A549 (cell line): ENCODE measurements around the gene BANF2. TPM values are rescaled to one million over a fixed set of nuclear protein-coding genes. Genes with fewer than 3 reads are reported as not detected.
"Not testable (repeated sequence)": the region's sequence is repeated elsewhere in the genome, so short reads cannot be mapped to it uniquely, and the experiment has no call there.

ENCODE experiments used
- ATAC-seq, 2 experiments: fragments of 200-7000 bp in 1 of 2; fragments of >200 bp in 1 of 2; cut with Nextera tagmentation in 1 of 2; cut with Tn5 transposase in 1 of 2; 3 replicates each; pipeline versions ENCODE4 v1.8.0 to v1.9.1; 2018 to 2020; ENCODE audit warnings: mild to moderate bottlenecking in 1 of 2, moderate library complexity in 1 of 2
- CTCF ChIA-PET: fragments of 300-600 bp; sonication (Branson Sonifier 250); formaldehyde crosslinking; extraction: SDS; loops from one replicate; lab custom pipeline; 2021; ENCODE audit warnings: antibody characterized with exemption, inconsistent platforms; lab: Yijun Ruan, JAX
- POLR2A ChIA-PET: fragments of 350-600 bp; formaldehyde crosslinking; extraction: SDS; loops from one replicate; lab custom pipeline; 2021; ENCODE audit warnings: antibody characterized with exemption, inconsistent platforms; lab: Yijun Ruan, JAX
- DNase-seq, 2 experiments: peaks; one replicate each; pipeline versions ENCODE4 v3.0.0 to v3.0.0-alpha.2; 2011 to 2016; ENCODE audit warnings: low read depth in 1 of 2, low spot score in 1 of 2
- FAIRE-seq: peaks from 2 replicates; lab custom pipeline; 2011; peaks lifted over from hg19 to GRCh38; lab: Jason Lieb, UNC
- H3K27ac ChIP-seq, 2 experiments: fragments of >200 bp; sonication (Bioruptor Twin); formaldehyde crosslinking; 3 replicates each; pipeline ENCODE4 v1.5.1; 2016 to 2017
- H3K4me1 ChIP-seq: fragments of >200 bp; sonication (Bioruptor Twin); formaldehyde crosslinking; 3 replicates; pipeline ENCODE4 v1.6.1; 2016
- H3K4me2 ChIP-seq: fragments of >200 bp; sonication (Bioruptor Twin); formaldehyde crosslinking; 3 replicates; pipeline ENCODE4 v1.6.1; 2016
- H3K4me3 ChIP-seq: fragments of >200 bp; sonication (Bioruptor Twin); formaldehyde crosslinking; 3 replicates; pipeline ENCODE4 v1.5.1; 2016
- H3K9me3 ChIP-seq: fragments of >200 bp; sonication (Bioruptor Twin); formaldehyde crosslinking; 3 replicates; pipeline ENCODE4 v1.6.1; 2016
- ATOH8 ChIP-seq: fragments of 250-450 bp; sonication (Bioruptor Pico); IDR thresholded peaks from 2 replicates; pipeline ENCODE4 v1.5.0; 2020; ENCODE audit warnings: low read depth, mild to moderate bottlenecking, moderate library complexity
- CBX8 ChIP-seq: fragments of 200-600 bp; sonication (generic); IDR thresholded peaks from 2 replicates; pipeline ENCODE4 v1.6.1; 2016
- CHD4 ChIP-seq: fragments of 200-600 bp; sonication (generic); IDR thresholded peaks from 2 replicates; pipeline ENCODE4 v1.6.1; 2016; ENCODE audit warnings: antibody characterized with exemption, mild to moderate bottlenecking, borderline replicate concordance
- EHMT2 ChIP-seq: fragments of 200-600 bp; sonication (generic); IDR thresholded peaks from 2 replicates; pipeline ENCODE4 v1.6.1; 2016; ENCODE audit warnings: antibody characterized with exemption, low read depth, mild to moderate bottlenecking, moderate library complexity
- ESRRA ChIP-seq: fragments of 150-350 bp; IDR thresholded peaks from 2 replicates; pipeline ENCODE4 v1.6.1; 2014; ENCODE audit warnings: mild to moderate bottlenecking, low read length, borderline replicate concordance
- HMGXB4 ChIP-seq: fragments of 250-450 bp; sonication (Bioruptor Pico); IDR thresholded peaks from 2 replicates; pipeline ENCODE4 v1.5.0; 2021; ENCODE audit warnings: mild to moderate bottlenecking, moderate library complexity, borderline replicate concordance
- HOXB13 ChIP-seq: fragments of 250-450 bp; sonication (Bioruptor Pico); IDR thresholded peaks from 2 replicates; pipeline ENCODE4 v1.5.0; 2020; ENCODE audit warnings: low read depth, mild to moderate bottlenecking, moderate library complexity
- HOXB5 ChIP-seq: fragments of 250-450 bp; sonication (Bioruptor Pico); IDR thresholded peaks from 2 replicates; pipeline ENCODE4 v1.5.0; 2020; ENCODE audit warnings: mild to moderate bottlenecking, moderate library complexity
- KDM5A ChIP-seq: fragments of 200-600 bp; sonication (generic); IDR thresholded peaks from 2 replicates; pipeline ENCODE4 v1.6.1; 2016; ENCODE audit warnings: antibody characterized with exemption, mild to moderate bottlenecking
- PHF8 ChIP-seq: fragments of 200-600 bp; sonication (generic); IDR thresholded peaks from 2 replicates; pipeline ENCODE4 v1.6.1; 2016; ENCODE audit warnings: low read depth, mild to moderate bottlenecking, antibody characterized with exemption, moderate library complexity, borderline replicate concordance
- RAD21 ChIP-seq, 2 experiments: fragments of >200 bp in 1 of 2; sonication (Bioruptor Twin) in 1 of 2; formaldehyde crosslinking in 1 of 2; IDR thresholded peaks in 1 of 2; conservative IDR thresholded peaks in 1 of 2; 2 replicates in 1 of 2; 3 replicates in 1 of 2; pipeline ENCODE4 v1.6.1; 2012 to 2018; ENCODE audit warnings: inconsistent platforms in 1 of 2
- RCOR1 ChIP-seq: fragments of 150-350 bp; IDR thresholded peaks from 2 replicates; pipeline ENCODE4 v1.6.1; 2014; ENCODE audit warnings: antibody characterized with exemption, low read length, low read depth
- RFX5 ChIP-seq: fragments of 450-650 bp; IDR thresholded peaks from 2 replicates; pipeline ENCODE4 v1.7.1; 2014; ENCODE audit warnings: antibody characterized with exemption, mild to moderate bottlenecking, moderate library complexity
- SMC3 ChIP-seq: fragments of >200 bp; sonication (Bioruptor Twin); formaldehyde crosslinking; IDR thresholded peaks from 3 replicates; pipeline ENCODE4 v1.6.1; 2018; ENCODE audit warnings: inconsistent platforms
- TFCP2L1 ChIP-seq: fragments of 250-450 bp; sonication (Bioruptor Pico); IDR thresholded peaks from 2 replicates; pipeline ENCODE4 v1.5.0; 2021; ENCODE audit warnings: mild to moderate bottlenecking
- ZFP36 ChIP-seq: fragments of 450-650 bp; IDR thresholded peaks from 2 replicates; pipeline ENCODE4 v1.6.1; 2014; ENCODE audit warnings: borderline replicate concordance; ENCODE audit not compliant: partially characterized antibody
- WGBS: methylation state at CpG from one replicate; pipeline ENCODE4 v1.1.6; 2017; ENCODE audit errors: missing lambda C conversion rate; 5-methylcytosine and 5-hydroxymethylcytosine counted together
- polyA plus RNA-seq, 4 experiments: library from polyadenylated mRNA; depleted of rRNA in 3 of 4; stranded (reverse); fragments of >200 nt; fragmentation: RNase III in 1 of 4; extraction: RNeasy Plus Mini Kit Qiagen cat#74134 plus additional on column Dnase treatment in 1 of 4; gene quantifications; 2 replicates in 3 of 4; 3 replicates in 1 of 4; pipeline ENCODE4 v1.2.3, GENCODE V29; 2011 to 2017
- TF ChIP-seq, protein P1 (sequence below): fragments of 200-600 bp; sonication (generic); IDR thresholded peaks from 2 replicates; pipeline ENCODE4 v1.6.1; 2016; ENCODE audit warnings: antibody characterized with exemption, mild to moderate bottlenecking, moderate library complexity
- TF ChIP-seq, protein P2 (sequence below): fragments of >200 bp; sonication (Bioruptor Twin); formaldehyde crosslinking; IDR thresholded peaks from 3 replicates; pipeline ENCODE4 v1.5.1; 2016

Gene BANF2
- polyA plus RNA-seq, 2 of the 4 experiments (the other 2 are of a cell fraction), result not detected

DNA sequence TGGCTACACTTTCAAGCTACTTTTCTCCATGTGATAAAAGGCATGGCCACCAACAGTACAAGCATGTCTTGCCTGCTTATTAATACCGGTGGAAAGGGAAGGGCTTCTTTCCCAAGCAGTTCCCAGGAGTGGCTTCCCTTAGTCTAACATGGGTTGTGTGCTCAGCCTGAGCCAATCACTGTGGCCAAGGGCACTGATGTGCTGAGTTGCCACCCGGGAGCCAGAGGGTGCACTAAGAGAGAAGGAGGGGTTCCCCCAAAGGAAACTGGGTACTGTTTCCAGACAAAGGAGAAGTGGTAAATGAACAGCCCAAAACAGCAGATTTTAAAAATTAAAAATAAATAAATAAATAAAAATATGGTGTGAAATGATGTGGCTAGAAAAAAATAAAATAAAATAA, 68.5 kb downstream of the BANF2 start:
- WGBS, result 35% methylated on average over 2 of the region's 2 CpGs
- TF ChIP-seq CHD4 (no peak), RFX5 (peak; percentile 80)
- Histone ChIP-seq H3K4me2 (no peak overlapping the region), H3K4me3 (no peak overlapping the region), H3K9me3 (no peaks in the 10 kb centered on the region), H3K27ac (no peak overlapping the region), H3K4me1 (no peaks in the 10 kb centered on the region)
- FAIRE-seq (no peak), DNase-seq (no peak), ATAC-seq (no peak; a peak in 1 of 6 replicates)
- POLR2A ChIA-PET, result no interaction called here
- CTCF ChIA-PET, result interaction anchor here (0.8 to 1.5 kb wide), 3 partner anchors 14 to 255 kb away, joined by 3 to 4 read pairs (median 3); no protein-coding TSS in a partner anchor

GRCh38 chr20:17769716-17770115, 70.0 kb downstream of the BANF2 start:
- H3K27ac ChIP-seq, POLR2A ChIA-PET, DNase-seq, H3K4me2 ChIP-seq, H3K4me1 ChIP-seq, FAIRE-seq, H3K4me3 ChIP-seq, H3K9me3 ChIP-seq, ATAC-seq: not testable (repeated sequence)
- CTCF ChIA-PET, result interaction anchor here (0.7 to 1.5 kb wide), 3 partner anchors 15 to 48 kb away, joined by 3 read pairs; no protein-coding TSS in a partner anchor
- 79% methylated on average over 8 of the region's 8 CpGs for WGBS

DNA sequence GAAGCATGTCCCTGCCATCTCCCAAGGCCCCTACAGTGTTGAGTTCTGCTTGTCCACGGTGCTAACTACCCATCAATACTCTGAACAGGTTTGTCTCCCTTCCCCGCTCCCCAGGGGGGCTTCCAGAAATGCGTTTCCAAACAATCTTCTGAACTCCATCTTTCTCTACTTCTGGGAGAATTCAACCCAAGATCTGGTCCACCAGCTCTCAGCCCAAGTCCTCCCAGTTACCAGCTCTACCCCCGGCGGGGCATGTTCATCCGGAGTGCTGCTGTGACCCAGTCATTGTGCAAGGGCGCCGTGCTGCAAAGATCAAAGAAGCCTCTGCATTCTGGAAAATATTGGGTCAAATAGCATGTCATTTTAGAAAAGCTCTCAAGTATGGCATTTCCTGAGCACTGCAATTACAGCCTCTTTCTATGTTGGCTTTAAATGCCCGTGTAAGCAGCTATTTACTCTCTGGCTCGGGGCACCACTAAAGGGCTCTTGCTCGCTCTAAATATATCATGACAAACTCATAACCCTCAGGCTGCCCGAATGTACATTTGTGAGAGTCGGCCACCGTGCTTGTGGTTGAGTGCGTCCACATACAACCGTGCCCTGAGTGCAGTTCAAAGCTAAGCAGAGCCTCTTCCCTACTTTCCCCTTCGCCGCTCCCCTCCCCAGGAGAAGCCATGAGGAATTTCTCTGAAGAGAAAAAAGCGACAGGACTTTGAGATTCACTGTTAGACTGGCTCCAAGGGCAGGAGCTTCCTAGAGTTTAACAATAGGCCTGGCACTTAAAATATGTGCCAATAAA, 71.6 kb downstream of the BANF2 start:
- FAIRE-seq, result no peak
- TF ChIP-seq, protein P1, sequence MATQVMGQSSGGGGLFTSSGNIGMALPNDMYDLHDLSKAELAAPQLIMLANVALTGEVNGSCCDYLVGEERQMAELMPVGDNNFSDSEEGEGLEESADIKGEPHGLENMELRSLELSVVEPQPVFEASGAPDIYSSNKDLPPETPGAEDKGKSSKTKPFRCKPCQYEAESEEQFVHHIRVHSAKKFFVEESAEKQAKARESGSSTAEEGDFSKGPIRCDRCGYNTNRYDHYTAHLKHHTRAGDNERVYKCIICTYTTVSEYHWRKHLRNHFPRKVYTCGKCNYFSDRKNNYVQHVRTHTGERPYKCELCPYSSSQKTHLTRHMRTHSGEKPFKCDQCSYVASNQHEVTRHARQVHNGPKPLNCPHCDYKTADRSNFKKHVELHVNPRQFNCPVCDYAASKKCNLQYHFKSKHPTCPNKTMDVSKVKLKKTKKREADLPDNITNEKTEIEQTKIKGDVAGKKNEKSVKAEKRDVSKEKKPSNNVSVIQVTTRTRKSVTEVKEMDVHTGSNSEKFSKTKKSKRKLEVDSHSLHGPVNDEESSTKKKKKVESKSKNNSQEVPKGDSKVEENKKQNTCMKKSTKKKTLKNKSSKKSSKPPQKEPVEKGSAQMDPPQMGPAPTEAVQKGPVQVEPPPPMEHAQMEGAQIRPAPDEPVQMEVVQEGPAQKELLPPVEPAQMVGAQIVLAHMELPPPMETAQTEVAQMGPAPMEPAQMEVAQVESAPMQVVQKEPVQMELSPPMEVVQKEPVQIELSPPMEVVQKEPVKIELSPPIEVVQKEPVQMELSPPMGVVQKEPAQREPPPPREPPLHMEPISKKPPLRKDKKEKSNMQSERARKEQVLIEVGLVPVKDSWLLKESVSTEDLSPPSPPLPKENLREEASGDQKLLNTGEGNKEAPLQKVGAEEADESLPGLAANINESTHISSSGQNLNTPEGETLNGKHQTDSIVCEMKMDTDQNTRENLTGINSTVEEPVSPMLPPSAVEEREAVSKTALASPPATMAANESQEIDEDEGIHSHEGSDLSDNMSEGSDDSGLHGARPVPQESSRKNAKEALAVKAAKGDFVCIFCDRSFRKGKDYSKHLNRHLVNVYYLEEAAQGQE, result no peak
- TF ChIP-seq CBX8 (no peak), ESRRA (no peak), HOXB13 (CRISPR knock-in tag) (no peak), ATOH8 (no peak), RCOR1 (no peak), PHF8 (no peak), ZFP36 (no peak), KDM5A (no peak), TFCP2L1 (CRISPR knock-in tag) (no peak), EHMT2 (no peak), RAD21 (conservative IDR thresholded peaks at IDR 0.05 in 1 of 2, IDR thresholded peaks at IDR 0.05 in 1 of 2) (no peak), SMC3 (no peak), HMGXB4 (CRISPR knock-in tag) (no peak), RFX5 (no peak), HOXB5 (CRISPR knock-in tag) (no peak)
- TF ChIP-seq, protein P2, sequence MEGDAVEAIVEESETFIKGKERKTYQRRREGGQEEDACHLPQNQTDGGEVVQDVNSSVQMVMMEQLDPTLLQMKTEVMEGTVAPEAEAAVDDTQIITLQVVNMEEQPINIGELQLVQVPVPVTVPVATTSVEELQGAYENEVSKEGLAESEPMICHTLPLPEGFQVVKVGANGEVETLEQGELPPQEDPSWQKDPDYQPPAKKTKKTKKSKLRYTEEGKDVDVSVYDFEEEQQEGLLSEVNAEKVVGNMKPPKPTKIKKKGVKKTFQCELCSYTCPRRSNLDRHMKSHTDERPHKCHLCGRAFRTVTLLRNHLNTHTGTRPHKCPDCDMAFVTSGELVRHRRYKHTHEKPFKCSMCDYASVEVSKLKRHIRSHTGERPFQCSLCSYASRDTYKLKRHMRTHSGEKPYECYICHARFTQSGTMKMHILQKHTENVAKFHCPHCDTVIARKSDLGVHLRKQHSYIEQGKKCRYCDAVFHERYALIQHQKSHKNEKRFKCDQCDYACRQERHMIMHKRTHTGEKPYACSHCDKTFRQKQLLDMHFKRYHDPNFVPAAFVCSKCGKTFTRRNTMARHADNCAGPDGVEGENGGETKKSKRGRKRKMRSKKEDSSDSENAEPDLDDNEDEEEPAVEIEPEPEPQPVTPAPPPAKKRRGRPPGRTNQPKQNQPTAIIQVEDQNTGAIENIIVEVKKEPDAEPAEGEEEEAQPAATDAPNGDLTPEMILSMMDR, result no peak
- ChIA-PET CTCF (interaction anchor here (1.0 to 1.9 kb wide), 4 partner anchors 10 to 167 kb away, joined by 3 to 5 read pairs (median 4); partner anchors contain the start of gene BANF2), POLR2A (interaction anchor here (0.6 kb wide), 1 partner anchor 55 kb away, joined by 4 read pairs; no protein-coding TSS in a partner anchor)
- WGBS, result 59% methylated on average over 19 of the region's 19 CpGs
- Histone ChIP-seq H3K4me2 (no peak overlapping the region), H3K4me3 (no peak overlapping the region), H3K27ac (no peak overlapping the region), H3K9me3 (no peaks in the 10 kb centered on the region), H3K4me1 (no peaks in the 10 kb centered on the region)
- DNase-seq, result no peak
- no peak; a peak in 1 of 6 replicates for ATAC-seq
